ENCODE data around the gene GYPB. TPM values are rescaled to one million over a fixed set of nuclear protein-coding genes. Genes with fewer than 3 reads are reported as not detected.
"Not testable (repeated sequence)": the region's sequence is repeated elsewhere in the genome, so short reads cannot be mapped to it uniquely, and the experiment has no call there.

GYPB gene
- total RNA-seq, 1 donor from 2014 or later: 5.3 TPM

DNA sequence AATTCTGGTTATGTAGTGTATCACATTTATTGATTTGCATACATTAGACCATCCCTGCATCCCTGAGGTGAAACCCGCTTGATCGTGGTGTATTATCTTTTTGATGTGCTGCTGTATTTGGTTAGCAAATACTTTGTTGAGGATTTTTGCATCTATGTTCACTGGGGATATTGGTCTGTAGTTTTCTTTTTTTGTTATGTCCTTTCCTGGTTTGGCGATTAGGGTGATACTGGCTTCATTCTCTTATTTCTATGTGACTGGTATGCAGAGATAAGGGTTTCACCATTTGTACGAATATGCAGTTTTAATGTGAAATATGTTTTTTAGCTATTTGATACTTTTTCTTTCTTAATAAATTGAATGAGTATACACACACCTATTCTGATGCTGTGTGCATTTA lies 45.2 kb downstream of the GYPB start:
- intact Hi-C loops (cut with DNase I): loop anchor here (10.0 kb wide), 1 partner anchor 189 kb away; no protein-coding TSS in a partner anchor
- not testable (repeated sequence) for DNase-seq (ENCODE audit: low spot score); ATAC-seq

DNA sequence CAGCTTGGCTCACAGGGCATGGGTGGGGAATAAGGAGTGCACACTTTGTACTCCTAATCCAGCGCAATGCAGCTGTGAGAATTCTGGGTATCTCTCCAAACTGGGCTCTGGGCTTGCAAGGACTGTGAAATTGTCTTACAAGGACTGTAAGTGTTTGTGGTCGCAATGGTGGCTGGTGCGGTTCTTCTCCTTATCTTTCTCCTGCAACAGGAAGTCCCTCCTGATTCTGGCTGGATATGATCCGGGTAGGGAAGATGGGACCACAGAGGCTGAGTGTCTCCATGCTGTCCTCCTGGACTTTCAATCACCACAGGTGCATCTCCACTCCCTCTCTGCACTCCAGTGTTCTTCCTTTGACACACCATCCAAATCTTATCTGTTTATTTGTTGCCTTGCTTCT lies 58.1 kb downstream of the GYPB start:
- ATAC-seq (no peak), DNase-seq (ENCODE audit: low spot score) (no peak)
- intact Hi-C loops (cut with DNase I): no loop called here

DNA sequence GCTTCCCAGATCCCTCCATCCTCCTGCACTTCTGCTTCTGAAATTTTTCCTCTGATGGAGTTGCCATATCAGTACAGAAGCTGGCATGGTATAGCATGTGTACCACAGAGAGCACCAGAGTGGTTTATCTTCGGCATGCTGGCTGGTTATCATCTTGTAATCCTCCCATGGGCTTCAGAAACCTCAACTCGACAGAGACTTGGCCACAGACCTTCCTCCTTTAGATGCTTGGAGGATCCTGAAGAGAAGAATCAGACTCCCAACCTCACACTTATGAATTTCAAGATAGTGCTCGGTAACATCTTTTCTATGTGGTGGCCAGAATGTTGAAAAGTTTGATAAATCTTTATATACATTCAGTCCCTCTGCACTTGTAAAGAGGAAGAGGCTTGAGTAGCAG lies 63.9 kb downstream of the GYPB start:
- not testable (repeated sequence) for ATAC-seq

DNA sequence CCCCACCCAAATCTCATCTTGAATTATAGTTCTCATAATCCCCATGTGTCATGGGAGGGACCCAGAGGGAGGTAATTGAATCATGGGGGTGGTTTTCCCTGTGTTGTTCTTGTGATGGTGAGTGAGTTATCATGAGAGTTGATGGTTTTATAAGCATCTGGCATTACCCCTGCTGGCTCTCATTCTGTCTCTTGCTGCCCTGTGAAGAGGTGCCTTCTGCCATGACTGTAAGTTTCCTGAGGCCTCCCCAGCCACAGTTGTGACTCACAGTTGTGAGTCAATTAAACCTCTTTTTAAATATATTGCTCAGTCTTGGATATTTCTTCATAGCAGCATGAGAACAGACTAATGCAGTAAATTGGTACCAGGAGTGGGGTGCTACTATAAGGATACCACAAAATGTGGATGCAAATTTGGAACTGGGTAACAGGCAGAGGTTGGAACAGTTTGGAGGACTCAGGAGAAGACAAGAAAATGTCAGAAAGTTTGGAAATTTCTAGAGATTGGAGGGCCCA lies 67.7 kb downstream of the GYPB start:
- ATAC-seq; DNase-seq (ENCODE audit: low spot score); intact Hi-C loops (cut with DNase I): not testable (repeated sequence)

More for the DNA sequence above, 63.9 kb downstream of the GYPB start:
- intact Hi-C loops (cut with DNase I); DNase-seq (ENCODE audit: low spot score): not testable (repeated sequence)

DNA sequence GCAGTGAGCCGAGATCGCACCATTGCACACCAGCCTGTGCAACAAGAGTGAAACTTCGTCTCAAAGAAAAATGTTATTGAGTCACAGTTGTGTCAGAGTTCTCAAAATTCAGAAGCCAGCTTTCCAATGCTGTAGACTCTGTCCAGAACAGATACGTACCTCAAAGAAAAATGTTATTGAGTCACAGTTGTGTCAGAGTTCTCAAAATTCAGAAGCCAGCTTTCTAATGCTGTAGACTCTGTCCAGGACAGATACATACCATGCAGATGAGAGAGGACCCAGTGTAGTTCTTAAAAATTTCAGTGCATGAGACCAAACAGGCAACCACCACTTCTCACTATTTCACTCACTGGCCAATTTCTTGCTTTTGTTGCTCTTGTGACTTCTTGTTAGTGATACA lies 68.2 kb downstream of the GYPB start:
- ATAC-seq; intact Hi-C loops (cut with DNase I); DNase-seq (ENCODE audit: low spot score): not testable (repeated sequence)

DNA sequence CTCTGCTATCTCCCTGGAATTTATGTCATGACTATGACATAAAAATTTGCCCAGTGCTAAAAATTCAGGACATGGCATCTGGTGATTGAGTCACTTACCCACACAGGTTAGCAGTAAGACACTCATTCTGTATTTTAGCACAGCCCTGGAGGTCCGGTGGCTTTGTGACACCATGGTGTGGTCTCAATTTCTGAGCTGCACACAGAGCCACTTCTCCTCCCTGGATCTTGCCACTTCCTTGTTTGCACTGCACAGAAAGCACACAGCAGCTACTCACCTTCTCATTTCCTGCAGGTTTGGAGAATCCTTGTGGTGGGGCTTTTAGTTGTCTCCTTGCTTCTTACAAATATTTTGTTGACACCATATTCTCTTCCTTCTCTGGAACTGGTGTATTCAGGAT lies 69.0 kb downstream of the GYPB start:
- intact Hi-C loops (cut with DNase I); ATAC-seq; DNase-seq (ENCODE audit: low spot score): not testable (repeated sequence)

DNA sequence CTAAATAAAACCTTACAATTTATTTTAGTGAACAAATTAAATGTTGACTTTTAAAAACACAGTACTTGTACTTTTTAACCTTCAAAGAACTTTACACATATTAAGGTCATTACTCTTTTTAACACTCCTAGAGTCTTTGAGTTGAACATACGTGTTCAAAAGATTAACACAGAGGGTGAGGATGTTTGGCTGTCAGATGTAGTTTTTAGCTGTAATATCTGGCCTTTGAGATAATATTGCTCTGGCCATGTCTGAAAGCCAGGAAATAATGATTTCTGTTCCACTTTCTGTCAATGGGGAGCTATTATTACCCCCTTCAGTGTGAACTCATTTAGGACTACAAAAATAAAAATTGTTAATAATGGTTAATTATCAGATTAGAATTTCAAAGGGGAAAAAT lies 71.7 kb downstream of the GYPB start:
- intact Hi-C loops (cut with DNase I); ATAC-seq; DNase-seq (ENCODE audit: low spot score): not testable (repeated sequence)

Other genes starting within 250 kb of the GYPB start
- 1.2 TPM for gene GYPE, start 113.8 kb downstream of the GYPB start, total RNA-seq
- gene GYPA, start 121.3 kb upstream of the GYPB start, total RNA-seq: 5.1 TPM